CD4-positive, alpha-beta T cell treated with Interleukin-21 for 1 hour (primary cell): ENCODE measurements around the gene SPATA12.

Experiments used
- DNase-seq: peaks from one replicate; pipeline ENCODE4 v3.0.0-alpha.2; 2020

The SPATA12 gene

GRCh38 chr3:57060089-57060821 is at the start of gene SPATA12:
TSS of gene SPATA12 (plus strand) at chr3:57060664. CDS start at chr3:57073695, 13,031 bp downstream.
- DNase-seq = no peak

- no peak for DNase-seq
Observed at GRCh38 chr3:57011022-57011421, 49.4 kb upstream of the SPATA12 start.

GRCh38 chr3:57012847-57013246 is 47.6 kb upstream of the SPATA12 start:
- no peak for DNase-seq

GRCh38 chr3:57015350-57015729 is 45.1 kb upstream of the SPATA12 start:
- no peak for DNase-seq

GRCh38 chr3:57015912-57016311 is 44.6 kb upstream of the SPATA12 start:
- DNase-seq = no peak

GRCh38 chr3:57017459-57017845 is 43.0 kb upstream of the SPATA12 start:
- no peak for DNase-seq

- no peak for DNase-seq
Observed at GRCh38 chr3:57018246-57018645, 42.2 kb upstream of the SPATA12 start.

GRCh38 chr3:57019057-57019456 is 41.4 kb upstream of the SPATA12 start:
- no peak for DNase-seq

- DNase-seq = no peak
Observed at GRCh38 chr3:57025237-57025636, 35.2 kb upstream of the SPATA12 start.

GRCh38 chr3:57026944-57027343 is 33.5 kb upstream of the SPATA12 start:
- DNase-seq = no peak

GRCh38 chr3:57029383-57029782 is 31.1 kb upstream of the SPATA12 start:
- no peak for DNase-seq

- DNase-seq = no peak
Observed at GRCh38 chr3:57029924-57030323, 30.5 kb upstream of the SPATA12 start.

GRCh38 chr3:57030721-57031120 is 29.7 kb upstream of the SPATA12 start:
- no peak for DNase-seq

- DNase-seq = no peak
Observed at GRCh38 chr3:57031631-57032541, 28.6 kb upstream of the SPATA12 start.

- DNase-seq = no peak
Observed at GRCh38 chr3:57036952-57037351, 23.5 kb upstream of the SPATA12 start.

- DNase-seq = no peak
Observed at GRCh38 chr3:57038466-57039164, 21.8 kb upstream of the SPATA12 start.

- DNase-seq = no peak
Observed at GRCh38 chr3:57041674-57042073, 18.8 kb upstream of the SPATA12 start.

GRCh38 chr3:57043518-57043917 is 16.9 kb upstream of the SPATA12 start:
- no peak for DNase-seq

GRCh38 chr3:57046101-57046765 is 14.2 kb upstream of the SPATA12 start:
- DNase-seq = no peak

- no peak for DNase-seq
Observed at GRCh38 chr3:57048052-57048671, 12.3 kb upstream of the SPATA12 start.

- no peak for DNase-seq
Observed at GRCh38 chr3:57048728-57049127, 11.7 kb upstream of the SPATA12 start.

GRCh38 chr3:57052662-57053061 is 7.8 kb upstream of the SPATA12 start:
- DNase-seq = no peak
